ENCODE data around the gene FBXO5. TPM values are rescaled to one million over a fixed set of nuclear protein-coding genes. Genes with fewer than 3 reads are reported as not detected.

FBXO5 gene, protein sequence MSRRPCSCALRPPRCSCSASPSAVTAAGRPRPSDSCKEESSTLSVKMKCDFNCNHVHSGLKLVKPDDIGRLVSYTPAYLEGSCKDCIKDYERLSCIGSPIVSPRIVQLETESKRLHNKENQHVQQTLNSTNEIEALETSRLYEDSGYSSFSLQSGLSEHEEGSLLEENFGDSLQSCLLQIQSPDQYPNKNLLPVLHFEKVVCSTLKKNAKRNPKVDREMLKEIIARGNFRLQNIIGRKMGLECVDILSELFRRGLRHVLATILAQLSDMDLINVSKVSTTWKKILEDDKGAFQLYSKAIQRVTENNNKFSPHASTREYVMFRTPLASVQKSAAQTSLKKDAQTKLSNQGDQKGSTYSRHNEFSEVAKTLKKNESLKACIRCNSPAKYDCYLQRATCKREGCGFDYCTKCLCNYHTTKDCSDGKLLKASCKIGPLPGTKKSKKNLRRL
- total RNA-seq: 22.9 and 23.7 TPM in 2 replicates

DNA sequence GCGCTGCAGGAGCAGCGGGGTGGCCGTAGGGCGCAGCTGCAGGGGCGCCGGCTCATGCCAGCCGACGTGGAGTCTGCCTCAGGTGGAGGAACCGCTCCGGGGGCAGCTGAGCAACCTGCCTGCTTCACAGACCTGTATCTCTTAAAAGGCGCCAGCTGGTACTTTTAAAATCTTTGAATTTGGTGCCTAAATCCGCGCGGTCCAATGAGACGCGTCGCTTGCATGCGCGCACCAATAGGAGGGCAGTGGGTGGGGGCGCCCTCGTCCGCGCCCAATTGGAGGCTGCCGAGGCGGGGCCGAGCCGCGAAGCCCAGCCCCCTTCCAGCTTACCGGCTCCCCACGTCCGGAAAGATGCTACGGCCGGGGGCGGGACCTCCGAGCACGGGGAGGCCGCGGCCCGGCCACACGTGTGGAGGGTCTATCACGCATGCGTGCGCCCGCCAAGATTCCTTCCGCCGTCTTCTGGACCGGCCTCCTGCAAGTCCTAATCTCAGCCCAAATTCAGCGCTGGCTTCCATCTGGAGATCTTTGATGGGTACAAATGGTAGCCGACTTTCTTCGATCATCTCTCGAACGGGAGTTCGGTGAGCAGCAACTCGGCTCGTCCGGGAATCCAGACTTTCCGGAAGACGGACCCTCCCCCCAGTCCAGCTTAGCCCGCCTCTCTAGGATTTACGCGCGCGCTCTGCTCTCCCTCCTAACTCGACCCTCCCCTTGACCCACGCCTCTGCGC, at the start of gene FBXO5:
FBXO5 (minus strand) TSS at position 138 of the 733 bp plus-strand sequence; CDS start at position 56, 82 bp downstream.

DNA sequence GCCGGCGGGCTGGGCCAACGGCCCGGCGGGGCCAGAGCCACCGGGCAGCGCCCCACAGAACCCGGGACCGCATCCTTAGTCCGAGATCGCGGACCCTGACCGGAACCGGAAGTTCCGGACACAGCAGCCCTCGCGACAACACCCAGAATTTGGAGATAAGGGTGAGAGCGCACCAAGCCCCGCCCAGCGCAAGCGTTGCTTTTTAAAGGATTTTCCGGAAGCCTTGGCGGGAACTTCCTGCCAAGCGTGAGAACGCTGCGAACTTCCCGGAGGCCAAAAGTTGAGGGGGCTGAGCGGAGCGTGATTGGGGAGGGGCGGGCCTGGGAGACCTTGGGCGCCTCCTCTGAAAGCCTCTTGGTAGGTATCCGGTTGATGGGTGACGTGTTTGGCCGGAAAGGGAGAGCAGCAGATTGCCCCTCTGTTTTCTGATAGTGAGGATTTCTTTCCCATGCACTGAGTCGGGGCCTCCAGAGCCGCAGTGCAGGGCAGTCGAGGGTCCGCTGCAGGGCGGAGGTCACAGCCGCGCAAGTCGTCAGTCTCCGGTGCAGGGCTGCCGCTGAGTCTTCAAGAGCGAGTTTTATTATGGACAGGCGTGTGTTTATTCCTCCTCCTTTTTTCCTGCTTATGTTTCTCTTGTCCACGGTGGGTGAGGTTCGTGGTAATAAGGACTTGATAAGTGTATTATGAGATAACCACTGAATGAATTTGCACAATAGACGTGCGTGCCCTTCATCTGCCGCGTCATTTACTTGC, 19.9 kb upstream of the FBXO5 start, which contains the start of gene MTRF1L:
MTRF1L (minus strand) TSS at position 97 of the 753 bp plus-strand sequence; CDS start at position 73, 24 bp downstream.

Other genes starting within 250 kb of the FBXO5 start
- 0.15 and 0.53 TPM in 2 replicates for gene VIP, start 232.2 kb downstream of the FBXO5 start, total RNA-seq
- 21.8 and 40.5 TPM in 2 replicates for gene MTRF1L, start 19.7 kb upstream of the FBXO5 start, total RNA-seq
- 1.1 and 3.4 TPM in 2 replicates for gene RGS17, start 148.2 kb upstream of the FBXO5 start, total RNA-seq

All from mammary microvascular endothelial cell (primary cell).